ENCODE data around the gene LAMTOR4. TPM values are rescaled to one million over a fixed set of nuclear protein-coding genes. Genes with fewer than 3 reads are reported as not detected.

LAMTOR4 gene
- polyA plus RNA-seq, 10 donors = 48.3 to 81.1 (median 61.8) TPM

- DNase-seq = no peak
These were observed 526 bp upstream of the LAMTOR4 start for GRCh38 chr7:100148225-100148558.

- no peak for DNase-seq
These were observed 3.7 kb downstream of the LAMTOR4 start for GRCh38 chr7:100152404-100152803.

- no peak for DNase-seq
These were observed 4.4 kb downstream of the LAMTOR4 start for GRCh38 chr7:100152937-100153666.

- DNase-seq = no peak
These were observed 5.2 kb downstream of the LAMTOR4 start for GRCh38 chr7:100153708-100154535.

- no peak for DNase-seq
These were observed 6.2 kb downstream of the LAMTOR4 start for GRCh38 chr7:100154651-100155491.

GRCh38 chr7:100155553-100156317 lies 7.0 kb downstream of the LAMTOR4 start:
- DNase-seq = no peak

- no peak for DNase-seq
These were observed 7.8 kb downstream of the LAMTOR4 start for GRCh38 chr7:100156331-100157068.

- DNase-seq = no peak
These were observed 8.3 kb downstream of the LAMTOR4 start for GRCh38 chr7:100157069-100157333.

GRCh38 chr7:100157334-100158228 lies 8.9 kb downstream of the LAMTOR4 start:
- no peak for DNase-seq

- peak; percentile 82 to 96 (median 92) for DNase-seq
These were observed 9.7 kb downstream of the LAMTOR4 start, which contains the start of gene TRAPPC14 for GRCh38 chr7:100158229-100159098. Gene TRAPPC14, minus strand, starts transcription at chr7:100158723. Its CDS starts 224 bp downstream, at chr7:100158499.

- DNase-seq = no peak
These were observed 10.4 kb downstream of the LAMTOR4 start for GRCh38 chr7:100159099-100159623.

GRCh38 chr7:100160067-100160466 lies 11.3 kb downstream of the LAMTOR4 start:
- DNase-seq = no peak

GRCh38 chr7:100163006-100163531 lies 14.4 kb downstream of the LAMTOR4 start:
- DNase-seq = no peak

- no peak for DNase-seq
These were observed 15.2 kb downstream of the LAMTOR4 start for GRCh38 chr7:100163871-100164270.

GRCh38 chr7:100166317-100166940 lies 17.7 kb downstream of the LAMTOR4 start:
- DNase-seq = no peak

GRCh38 chr7:100166970-100167911 lies 18.5 kb downstream of the LAMTOR4 start:
- peak in 1 of 3 donors; percentile 48 for DNase-seq

- no peak for DNase-seq
These were observed 19.2 kb downstream of the LAMTOR4 start for GRCh38 chr7:100167912-100168323.

Data from muscle of back (tissue), 11 donors.